Fibroblast of the aortic adventitia (primary cell): Measurements from ENCODE around the gene PHTF1. TPM values are rescaled to one million over a fixed set of nuclear protein-coding genes. Genes with fewer than 3 reads are reported as not detected.

Source experiments
- DNase-seq: peaks from one replicate; pipeline ENCODE4 v3.0.0-alpha.2; 2010; ENCODE audit warnings: low read depth
- H3K4me3 ChIP-seq: 2 replicates; pipeline ENCODE4 v1.5.1; 2011; ENCODE audit warnings: low read depth, mild to moderate bottlenecking, control low read depth, low read length, moderate library complexity
- CTCF ChIP-seq: IDR thresholded peaks from 2 replicates; pipeline ENCODE4 v1.5.1; 2011; ENCODE audit warnings: mild to moderate bottlenecking, low read length, control low read depth, inconsistent platforms; ENCODE audit not compliant: insufficient read depth
- total RNA-seq: library from RNA; depleted of rRNA; stranded (reverse); fragments of >200 nt; gene quantifications from 2 replicates; pipeline ENCODE4 v1.2.3, GENCODE V29; 2012; ENCODE audit warnings: low replicate concordance

Gene PHTF1
- total RNA-seq, 1 donor: 36.3 TPM

GRCh38 chr1:113669988-113670387 is 89.3 kb downstream of the PHTF1 start:
- no peak for DNase-seq
- no peak for TF ChIP-seq CTCF
- H3K4me3 ChIP-seq: no peak overlapping the region

- TF ChIP-seq CTCF: no peak
- no peak overlapping the region for H3K4me3 ChIP-seq
- DNase-seq: no peak
Observed at GRCh38 chr1:113666126-113666525, 93.2 kb downstream of the PHTF1 start.

- H3K4me3 ChIP-seq: no peak overlapping the region
- no peak for DNase-seq
- TF ChIP-seq CTCF: no peak
Observed at GRCh38 chr1:113665071-113665470, 94.2 kb downstream of the PHTF1 start.

GRCh38 chr1:113663165-113663951 is 95.9 kb downstream of the PHTF1 start:
- no peak for TF ChIP-seq CTCF
- H3K4me3 ChIP-seq: no peak overlapping the region
- DNase-seq: peak; percentile 46

- H3K4me3 ChIP-seq: no peak overlapping the region
- DNase-seq: no peak
- TF ChIP-seq CTCF: no peak
Observed at GRCh38 chr1:113662101-113662500, 97.2 kb downstream of the PHTF1 start.

GRCh38 chr1:113660088-113660487 is 99.2 kb downstream of the PHTF1 start:
- no peak for DNase-seq
- H3K4me3 ChIP-seq: no peak overlapping the region
- TF ChIP-seq CTCF: no peak

GRCh38 chr1:113659556-113659955 is 99.7 kb downstream of the PHTF1 start:
- no peak for TF ChIP-seq CTCF
- H3K4me3 ChIP-seq: no peak overlapping the region
- DNase-seq: no peak
